DMS 273 (cell line): ENCODE results near the gene SH3PXD2A.

Experiments
- DNase-seq: peaks from one replicate; lab custom pipeline; 2025; ENCODE audit not compliant: unreplicated experiment; lab: John Stamatoyannopoulos, UW

The SH3PXD2A gene

DNA sequence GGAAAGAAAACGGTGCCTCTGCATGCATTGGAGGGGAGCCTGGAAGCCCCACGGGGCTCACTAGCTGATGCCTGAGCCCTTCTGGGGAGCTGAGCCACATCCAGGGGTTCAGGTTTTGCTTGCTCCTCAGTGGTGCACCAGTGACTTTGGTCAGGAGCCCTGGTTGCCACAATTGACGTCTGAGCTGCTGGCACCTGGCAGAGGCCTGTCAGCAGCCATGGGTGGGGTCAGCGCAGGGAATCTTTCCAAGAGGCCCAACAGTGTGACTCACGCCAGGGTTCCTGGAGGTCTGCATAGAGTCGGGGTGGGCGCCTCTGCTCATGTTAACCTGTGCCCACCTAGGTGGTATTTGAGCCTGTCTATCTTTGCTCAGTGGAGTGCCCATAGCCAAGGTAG lies 223.1 kb downstream of the SH3PXD2A start:
- DNase-seq = no peak

- DNase-seq = no peak
These were observed 225.2 kb downstream of the SH3PXD2A start for GRCh38 chr10:103630156-103630555.

DNA sequence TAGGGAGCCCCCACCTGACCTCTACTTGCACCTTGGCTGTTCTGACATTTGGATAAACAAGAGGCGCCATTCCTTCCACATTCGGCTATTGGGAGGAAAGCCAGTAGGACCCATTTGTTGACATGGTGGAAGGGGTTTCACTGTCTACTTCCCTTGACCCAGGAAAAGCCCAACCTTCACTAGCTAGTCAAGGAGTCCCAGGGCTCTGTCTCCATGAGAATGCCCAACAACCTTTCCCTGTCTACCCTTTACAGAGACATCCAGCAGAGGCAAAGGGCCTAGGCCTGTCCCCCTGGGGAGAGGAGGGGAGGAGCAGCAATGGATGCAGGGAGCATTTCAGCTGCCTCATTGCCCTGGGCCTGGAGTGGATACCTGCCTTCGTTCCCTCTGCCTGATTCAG lies 225.8 kb downstream of the SH3PXD2A start:
- no peak for DNase-seq

DNA sequence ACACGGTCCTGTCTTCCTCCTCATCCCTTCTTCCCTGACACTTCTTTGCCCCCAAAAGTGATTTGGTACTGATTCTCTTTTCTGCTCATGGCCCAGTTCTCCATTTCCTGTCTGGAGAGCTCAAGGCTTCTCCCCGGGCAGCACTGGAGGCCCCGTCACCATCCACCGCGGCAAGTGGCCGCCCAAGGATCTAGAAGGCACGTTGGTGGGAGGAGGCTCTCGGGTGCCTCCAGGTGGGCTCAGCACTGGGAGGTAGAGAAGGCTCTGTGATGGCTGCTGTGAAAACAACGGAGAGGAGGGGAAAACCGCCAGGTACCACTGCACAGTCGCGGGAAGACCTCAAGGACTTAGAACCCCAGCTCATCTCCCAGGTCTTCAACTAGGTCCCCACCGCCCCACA lies 227.5 kb downstream of the SH3PXD2A start:
- DNase-seq = no peak

GRCh38 chr10:103627111-103627892 lies 228.1 kb downstream of the SH3PXD2A start:
- DNase-seq = peak; percentile 64

DNA sequence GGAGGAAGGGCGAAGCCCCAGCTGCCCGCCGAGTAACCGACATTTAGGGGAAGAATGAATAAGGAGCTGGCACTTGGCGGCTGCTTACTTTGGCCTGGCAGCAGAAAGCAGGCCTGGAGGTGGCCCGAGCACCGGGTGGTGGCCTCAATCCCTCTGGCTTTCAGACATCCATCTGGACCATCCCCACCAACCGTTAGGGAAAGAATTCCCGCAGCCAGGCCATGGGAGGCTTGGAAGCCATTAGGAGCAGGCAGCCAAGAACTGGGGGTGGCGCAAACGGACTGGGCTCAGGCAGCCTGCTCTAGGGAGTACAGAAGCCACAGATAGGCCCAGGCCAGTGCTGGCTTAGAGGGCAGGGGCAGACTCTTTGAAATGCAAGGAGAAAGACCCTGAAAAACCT lies 229.2 kb downstream of the SH3PXD2A start:
- DNase-seq = peak; percentile 22

GRCh38 chr10:103622935-103623574 lies 232.3 kb downstream of the SH3PXD2A start:
- DNase-seq = peak; percentile 27

DNA sequence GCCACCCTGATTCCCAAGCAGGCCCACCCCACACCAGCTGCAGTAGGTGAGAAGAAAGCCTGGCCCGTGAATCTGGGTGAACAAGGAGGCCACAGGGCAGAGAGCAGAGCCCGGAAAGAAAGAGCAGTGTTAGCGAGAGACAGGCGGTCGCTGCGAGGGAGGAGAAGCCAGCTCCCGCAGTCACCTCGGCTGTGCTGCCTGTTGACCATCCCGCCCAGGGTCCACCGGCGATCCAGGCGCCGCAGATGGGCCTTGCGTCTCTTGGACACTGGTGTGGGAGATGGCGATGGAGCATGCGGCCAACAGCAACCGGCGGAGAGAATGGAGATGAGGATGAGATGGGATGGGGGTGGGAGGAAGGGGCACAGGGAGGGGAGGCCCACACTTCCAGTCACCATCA lies 233.1 kb downstream of the SH3PXD2A start:
- DNase-seq = no peak

DNA sequence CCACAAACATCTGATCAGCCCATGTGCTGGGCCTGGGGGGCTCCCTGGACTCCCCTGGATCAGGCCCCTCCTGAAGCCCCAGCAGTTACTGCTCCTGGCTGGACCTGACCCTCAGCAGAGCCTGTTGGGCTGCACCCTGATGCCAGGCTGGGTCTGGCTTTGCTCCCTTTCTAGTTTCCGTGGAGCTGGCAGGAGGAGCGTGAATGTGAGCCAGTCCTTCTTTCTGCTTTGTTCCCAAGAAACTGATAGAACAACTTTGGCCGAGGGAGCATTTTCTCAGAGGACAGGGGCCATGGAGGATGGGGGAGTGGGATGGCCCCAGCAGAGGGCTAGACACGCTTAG lies 233.6 kb downstream of the SH3PXD2A start:
- no peak for DNase-seq

DNA sequence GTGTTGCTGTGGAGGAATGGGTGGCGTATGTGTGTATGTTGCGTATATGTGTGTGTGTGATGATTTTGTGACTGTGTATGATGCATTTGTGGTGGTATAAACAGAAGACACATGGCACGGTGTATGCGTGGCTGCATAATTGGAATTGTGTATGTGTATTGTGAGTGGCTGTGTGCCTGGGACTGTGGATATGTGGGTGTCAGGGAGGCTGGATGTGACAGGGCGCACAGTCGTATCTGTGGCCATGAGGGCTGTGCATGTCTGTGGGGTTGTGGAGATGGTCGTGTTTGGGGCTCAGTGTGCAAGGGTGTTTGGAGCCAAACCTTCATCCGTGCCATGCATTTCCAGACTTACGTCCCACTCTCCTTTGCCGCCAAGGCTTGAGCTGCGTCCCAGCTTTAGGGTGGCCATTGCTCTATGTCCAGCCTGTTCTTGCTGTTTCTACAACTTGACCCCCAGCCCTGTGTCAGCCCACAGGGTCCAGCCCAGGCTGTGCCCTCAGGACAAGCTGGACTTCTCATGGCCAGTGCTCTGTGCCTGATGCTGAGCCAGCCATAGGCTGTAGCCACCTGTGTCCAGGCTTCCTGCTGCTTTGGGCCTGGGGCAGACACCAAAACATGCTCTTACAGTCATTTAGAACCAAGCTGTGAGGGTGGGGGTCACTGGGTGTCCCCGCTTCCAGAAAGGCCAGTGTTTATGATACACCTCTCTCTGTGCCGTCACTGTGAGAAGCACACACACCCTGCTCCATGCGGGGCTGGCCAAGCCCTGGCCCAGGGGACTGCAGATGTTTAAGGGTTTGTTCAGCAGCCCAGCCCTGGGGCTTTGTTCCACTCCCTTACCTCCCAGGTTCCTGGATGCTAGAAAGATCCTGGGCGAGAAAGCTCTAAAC lies 234.2 kb downstream of the SH3PXD2A start:
- DNase-seq = peak; percentile 13

- no peak for DNase-seq
These were observed 235.0 kb downstream of the SH3PXD2A start for GRCh38 chr10:103620352-103620740.

DNA sequence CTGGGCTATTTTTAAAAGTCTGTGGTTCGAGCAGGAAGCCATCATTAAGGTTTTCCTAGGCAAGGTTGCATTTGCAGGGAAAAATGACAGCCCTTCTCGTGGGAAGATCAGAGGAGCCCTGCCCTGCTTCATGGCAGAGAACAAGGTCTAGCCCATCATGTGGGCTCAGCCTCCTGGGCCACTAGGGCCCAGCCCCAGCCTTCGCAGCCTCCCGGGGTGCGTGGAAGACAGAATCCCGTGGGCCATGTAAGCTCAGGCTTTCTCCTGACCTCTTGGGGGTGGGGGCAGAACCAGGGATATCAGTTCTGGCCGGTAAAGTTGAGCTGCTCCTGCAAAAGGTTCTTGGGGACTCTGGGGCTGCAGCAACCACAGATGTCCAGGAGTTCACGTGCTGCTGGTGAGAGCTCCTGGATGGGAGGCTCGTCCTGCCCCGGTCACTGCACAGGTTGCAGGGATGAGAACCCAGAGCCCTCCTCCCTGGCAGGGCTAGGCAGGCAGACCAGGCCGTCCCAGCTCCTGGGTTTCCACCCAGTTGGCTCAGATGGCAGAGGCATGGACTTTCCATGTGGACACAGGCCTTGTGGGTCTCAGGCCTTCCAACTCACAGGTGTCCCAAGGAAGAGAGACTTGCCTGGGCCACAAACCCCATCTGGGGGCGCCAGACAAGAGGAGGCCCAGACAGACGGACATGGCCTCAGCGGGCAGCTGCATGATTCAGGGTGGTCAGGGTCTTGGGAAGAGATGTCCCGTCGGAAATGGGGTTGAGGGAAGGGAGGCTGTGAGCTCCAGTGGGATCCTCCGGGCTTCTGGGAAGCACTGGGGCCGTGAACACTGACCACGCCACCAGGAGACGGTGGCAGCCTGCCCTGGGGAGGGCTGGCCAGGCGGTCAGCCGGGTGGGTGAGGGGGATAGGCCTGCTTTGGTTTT lies 235.7 kb downstream of the SH3PXD2A start:
- DNase-seq = no peak

DNA sequence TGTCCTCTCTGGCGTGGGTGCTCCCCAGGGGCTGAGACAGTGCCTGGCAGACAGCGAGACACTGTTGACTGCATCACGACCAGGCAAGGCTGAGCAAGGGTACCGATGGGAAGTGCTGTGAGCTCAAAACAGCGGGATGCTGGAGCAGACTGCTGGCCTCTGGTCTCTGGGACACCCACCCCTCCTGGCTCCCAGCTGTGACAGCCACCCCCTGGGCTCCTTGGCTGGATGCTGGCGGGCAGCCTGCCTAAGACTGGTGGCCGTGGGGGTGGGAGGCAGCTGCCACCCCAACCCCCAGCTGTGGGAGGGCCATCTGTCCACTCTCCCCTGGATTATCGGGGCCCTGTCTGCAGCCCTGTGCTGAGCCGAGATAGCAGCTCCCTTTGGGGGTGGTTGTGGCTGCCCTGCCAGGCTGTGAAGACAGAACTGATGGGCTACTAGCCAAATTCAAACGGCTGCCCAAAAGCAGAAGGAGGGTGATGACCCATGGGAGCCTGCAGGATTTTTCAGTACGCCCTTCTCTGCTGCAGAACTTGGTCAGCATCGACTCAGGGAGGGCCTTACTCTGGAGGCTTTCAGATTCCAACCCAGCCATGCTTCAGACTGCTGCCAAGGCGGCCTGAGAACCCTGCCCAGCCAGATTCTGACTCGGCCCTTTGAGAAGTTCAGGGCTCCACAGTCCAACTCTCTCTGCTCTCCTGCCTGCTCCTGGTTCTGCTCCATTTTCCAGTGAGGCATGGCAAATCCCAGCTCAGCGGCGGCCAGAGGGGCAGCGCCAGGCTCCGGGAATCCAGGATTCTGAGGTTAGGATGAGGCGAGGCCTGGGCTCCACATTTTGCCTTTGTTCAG lies 236.6 kb downstream of the SH3PXD2A start:
- DNase-seq = peak; percentile 76

DNA sequence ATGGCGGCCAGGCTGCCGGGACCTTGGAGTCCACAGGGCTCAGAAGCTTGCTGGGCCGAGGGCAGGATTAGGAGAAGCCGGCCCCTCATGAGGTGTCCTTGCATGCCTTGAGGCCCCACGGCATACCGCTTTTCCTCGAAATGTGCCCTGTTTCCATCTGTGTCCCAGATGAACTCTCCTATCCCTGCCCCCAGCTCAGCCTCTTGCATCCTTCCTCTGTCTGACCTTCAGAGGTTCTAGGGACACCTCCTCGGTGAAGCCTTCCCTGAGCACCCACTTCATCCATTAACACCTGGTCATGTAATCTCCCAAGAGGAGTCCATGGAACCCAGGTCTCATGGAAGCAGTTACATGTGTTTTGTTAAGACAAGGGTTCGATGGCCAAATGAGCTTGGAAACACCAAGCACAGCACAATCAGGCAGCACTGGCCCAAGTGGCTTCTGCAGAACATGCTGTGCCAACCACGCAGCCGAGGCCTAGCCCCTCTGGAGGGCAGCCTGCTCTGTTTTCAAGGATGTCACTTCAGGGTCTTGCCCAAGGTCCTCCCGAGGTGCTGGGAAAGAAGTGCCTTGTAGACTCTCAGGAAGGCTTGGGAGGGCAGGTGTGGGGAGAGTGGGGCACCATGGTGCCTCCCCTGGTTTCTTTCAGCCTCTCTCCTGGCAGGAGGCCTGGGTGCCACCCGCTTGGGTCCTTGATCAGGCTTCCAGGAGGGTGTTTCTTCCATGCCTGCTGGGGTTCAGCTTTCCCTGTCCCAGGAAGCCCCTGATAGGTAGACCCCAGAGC lies 237.6 kb downstream of the SH3PXD2A start:
- DNase-seq = no peak

- no peak for DNase-seq
These were observed 238.4 kb downstream of the SH3PXD2A start for GRCh38 chr10:103616705-103617601.

- DNase-seq = no peak
These were observed 240.8 kb downstream of the SH3PXD2A start for GRCh38 chr10:103614306-103615158.

DNA sequence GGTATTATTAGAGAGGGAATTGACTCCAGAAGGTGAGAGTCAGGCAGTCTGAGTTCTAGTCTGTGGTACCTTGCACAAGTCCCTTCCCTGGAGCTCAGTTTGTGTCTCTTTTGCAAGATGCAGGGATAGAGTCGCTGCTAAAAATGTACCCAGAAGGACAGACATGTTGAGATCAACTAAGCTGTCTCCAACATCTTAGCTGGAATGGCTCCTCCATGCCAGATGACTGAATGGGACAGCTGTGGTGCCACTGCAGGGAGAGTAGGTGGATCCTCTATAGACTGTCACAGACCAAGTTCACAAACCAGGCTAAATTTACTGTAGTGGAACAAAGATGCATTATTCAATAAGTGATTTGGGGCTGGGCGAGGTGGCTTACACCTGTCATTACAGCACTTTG lies 241.8 kb downstream of the SH3PXD2A start:
- no peak for DNase-seq
